ENCODE results near the gene IQCN.

The IQCN gene

GRCh38 chr19:18220632-18221275 is 53.5 kb downstream of the IQCN start:
- no peak for DNase-seq (ENCODE audit: low read depth)
- in situ Hi-C loops (cut with HindIII; ENCODE audit: low sequenced_read_pairs), result no loop called here
- TF ChIP-seq, protein P1, sequence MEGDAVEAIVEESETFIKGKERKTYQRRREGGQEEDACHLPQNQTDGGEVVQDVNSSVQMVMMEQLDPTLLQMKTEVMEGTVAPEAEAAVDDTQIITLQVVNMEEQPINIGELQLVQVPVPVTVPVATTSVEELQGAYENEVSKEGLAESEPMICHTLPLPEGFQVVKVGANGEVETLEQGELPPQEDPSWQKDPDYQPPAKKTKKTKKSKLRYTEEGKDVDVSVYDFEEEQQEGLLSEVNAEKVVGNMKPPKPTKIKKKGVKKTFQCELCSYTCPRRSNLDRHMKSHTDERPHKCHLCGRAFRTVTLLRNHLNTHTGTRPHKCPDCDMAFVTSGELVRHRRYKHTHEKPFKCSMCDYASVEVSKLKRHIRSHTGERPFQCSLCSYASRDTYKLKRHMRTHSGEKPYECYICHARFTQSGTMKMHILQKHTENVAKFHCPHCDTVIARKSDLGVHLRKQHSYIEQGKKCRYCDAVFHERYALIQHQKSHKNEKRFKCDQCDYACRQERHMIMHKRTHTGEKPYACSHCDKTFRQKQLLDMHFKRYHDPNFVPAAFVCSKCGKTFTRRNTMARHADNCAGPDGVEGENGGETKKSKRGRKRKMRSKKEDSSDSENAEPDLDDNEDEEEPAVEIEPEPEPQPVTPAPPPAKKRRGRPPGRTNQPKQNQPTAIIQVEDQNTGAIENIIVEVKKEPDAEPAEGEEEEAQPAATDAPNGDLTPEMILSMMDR (IDR thresholded peaks at IDR 0.05; ENCODE audit: low read depth, low read length, missing control alignments), result no peak

GRCh38 chr19:18219911-18220631 is 54.2 kb downstream of the IQCN start:
- DNase-seq (ENCODE audit: low read depth), result no peak
- in situ Hi-C loops (cut with HindIII; ENCODE audit: low sequenced_read_pairs), result no loop called here
- TF ChIP-seq, protein P1 (IDR thresholded peaks at IDR 0.05; ENCODE audit: low read depth, low read length, missing control alignments), result no peak
- H3K4me3 ChIP-seq (ENCODE audit: low read depth, low read length), result no peak overlapping the region

More at GRCh38 chr19:18220632-18221275, 53.5 kb downstream of the IQCN start:
- no peak overlapping the region for H3K4me3 ChIP-seq (ENCODE audit: low read depth, low read length)

- TF ChIP-seq, protein P1 (IDR thresholded peaks at IDR 0.05; ENCODE audit: low read depth, low read length, missing control alignments), result no peak
- H3K4me3 ChIP-seq (ENCODE audit: low read depth, low read length), result no peak overlapping the region
- in situ Hi-C loops (cut with HindIII; ENCODE audit: low sequenced_read_pairs), result no loop called here
- no peak for DNase-seq (ENCODE audit: low read depth)
These were observed 55.7 kb downstream of the IQCN start for GRCh38 chr19:18218600-18218999.

- in situ Hi-C loops (cut with HindIII; ENCODE audit: low sequenced_read_pairs), result no loop called here
- no peak overlapping the region for H3K4me3 ChIP-seq (ENCODE audit: low read depth, low read length)
- DNase-seq (ENCODE audit: low read depth), result no peak
- TF ChIP-seq, protein P1 (IDR thresholded peaks at IDR 0.05; ENCODE audit: low read depth, low read length, missing control alignments), result no peak
These were observed 56.1 kb downstream of the IQCN start for GRCh38 chr19:18218159-18218558.

GRCh38 chr19:18216789-18217188 is 57.5 kb downstream of the IQCN start:
- TF ChIP-seq, protein P1 (IDR thresholded peaks at IDR 0.05; ENCODE audit: low read depth, low read length, missing control alignments), result no peak
- in situ Hi-C loops (cut with HindIII; ENCODE audit: low sequenced_read_pairs), result no loop called here
- H3K4me3 ChIP-seq (ENCODE audit: low read depth, low read length), result no peak overlapping the region
- no peak for DNase-seq (ENCODE audit: low read depth)

DNA sequence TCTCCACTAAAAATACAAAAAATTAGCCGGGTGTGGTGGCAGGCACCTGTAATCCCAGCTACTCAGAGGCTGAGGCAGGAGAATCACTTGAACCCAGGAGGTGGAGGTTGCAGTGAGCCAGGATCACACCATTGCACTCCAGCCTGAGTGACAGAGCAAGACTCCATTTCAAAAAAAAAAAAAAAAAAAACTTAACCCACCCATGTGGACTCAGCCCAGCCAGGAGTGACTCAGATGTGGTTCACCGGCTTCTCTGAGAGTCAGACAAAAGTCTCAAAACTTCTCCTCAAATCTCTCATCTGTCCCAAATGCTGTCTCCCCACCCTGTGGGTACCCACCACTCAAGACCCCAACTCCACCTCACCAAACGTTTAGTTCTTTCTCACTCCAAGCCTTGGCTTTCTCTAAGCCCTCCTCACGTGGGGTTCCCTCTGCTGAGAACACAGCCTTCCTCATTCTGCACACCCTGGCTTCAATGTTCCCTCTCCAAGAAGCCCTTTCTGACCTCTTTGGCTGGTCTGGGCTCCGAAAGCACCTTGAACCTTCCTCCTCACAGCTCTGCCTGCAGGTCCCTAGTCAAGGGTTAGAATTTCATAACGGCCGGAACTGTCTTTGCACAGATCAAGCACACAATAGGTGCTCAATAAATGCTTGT is 59.3 kb downstream of the IQCN start:
- DNase-seq (ENCODE audit: low read depth), result no peak
- TF ChIP-seq, protein P1 (IDR thresholded peaks at IDR 0.05; ENCODE audit: low read depth, low read length, missing control alignments), result no peak
- H3K4me3 ChIP-seq (ENCODE audit: low read depth, low read length), result no peak overlapping the region
- in situ Hi-C loops (cut with HindIII; ENCODE audit: low sequenced_read_pairs), result no loop called here

All from astrocyte of the cerebellum (primary cell).